Chondrocyte (in vitro differentiated cells): ENCODE data around the gene CRYBA2. TPM values are rescaled to one million over a fixed set of nuclear protein-coding genes. Genes with fewer than 3 reads are reported as not detected.
A peak's percentile ranks its signal among the peaks of the same experiment; 100 is the strongest.

Experiments
- DNase-seq: peaks from one replicate; pipeline ENCODE4 v3.0.0; 2021; ENCODE audit warnings: mixed read lengths, low spot score
- H3K27ac Mint-ChIP-seq: one replicate; pipeline ENCODE4 v1.8.0; 2021; ENCODE audit warnings: mild to moderate bottlenecking, moderate library complexity, mixed read lengths; ENCODE audit not compliant: unreplicated experiment
- H3K27me3 Mint-ChIP-seq: 2 replicates; pipeline ENCODE4 v1.8.0; 2021; ENCODE audit warnings: low read depth, mixed read lengths
- H3K36me3 Mint-ChIP-seq: 2 replicates; pipeline ENCODE4 v1.8.0; 2021; ENCODE audit warnings: low read depth, mixed read lengths
- H3K4me1 Mint-ChIP-seq: 2 replicates; pipeline ENCODE4 v1.8.0; 2021; ENCODE audit warnings: low read depth, mild to moderate bottlenecking, mixed read lengths
- H3K4me3 Mint-ChIP-seq: one replicate; pipeline ENCODE4 v1.8.0; 2021; ENCODE audit warnings: mild to moderate bottlenecking, moderate library complexity, mixed read lengths; ENCODE audit not compliant: unreplicated experiment
- H3K9me3 Mint-ChIP-seq: 2 replicates; pipeline ENCODE4 v1.8.0; 2021; ENCODE audit warnings: low read depth, mixed read lengths
- CTCF ChIP-seq: fragments of 200-600 bp; sonication (generic); IDR thresholded peaks from 2 replicates; pipeline ENCODE4 v1.5.0; 2021; ENCODE audit warnings: antibody characterized with exemption, mild to moderate bottlenecking, moderate library complexity
- total RNA-seq: library from RNA; stranded (reverse); gene quantifications from 3 replicates; pipeline ENCODE4 v1.2.1, GENCODE V29; 2021

Gene CRYBA2
- total RNA-seq, 1 donor from 2014 or later, result not detected

GRCh38 chr2:218992196-218992595, 1.0 kb downstream of the CRYBA2 start:
- H3K27ac Mint-ChIP-seq, result no peak overlapping the region
- H3K9me3 Mint-ChIP-seq, result no peaks in the 10 kb centered on the region

GRCh38 chr2:218991674-218992168, 1.5 kb downstream of the CRYBA2 start:
- H3K27ac Mint-ChIP-seq, result no peak overlapping the region
- DNase-seq, result peak; percentile 52
- H3K27me3 Mint-ChIP-seq, result peaks cover 77% of the 10 kb centered on the region

More at GRCh38 chr2:218992196-218992595, 1.0 kb downstream of the CRYBA2 start:
- Mint-ChIP-seq H3K36me3 (no peaks in the 10 kb centered on the region), H3K27me3 (peaks cover 76% of the 10 kb centered on the region), H3K4me3 (no peak overlapping the region), H3K4me1 (peaks cover 11% of the 10 kb centered on the region)
- DNase-seq, result no peak
- TF ChIP-seq CTCF, result no peak

GRCh38 chr2:218990612-218991011, 2.6 kb downstream of the CRYBA2 start:
- H3K27ac Mint-ChIP-seq, result no peak overlapping the region
- peaks cover 6% of the 10 kb centered on the region for H3K4me1 Mint-ChIP-seq
- TF ChIP-seq CTCF, result no peak
- no peaks in the 10 kb centered on the region for H3K9me3 Mint-ChIP-seq
- no peak for DNase-seq
- H3K36me3 Mint-ChIP-seq, result no peaks in the 10 kb centered on the region
- H3K4me3 Mint-ChIP-seq, result no peak overlapping the region
- peaks cover 82% of the 10 kb centered on the region for H3K27me3 Mint-ChIP-seq

More at GRCh38 chr2:218991674-218992168, 1.5 kb downstream of the CRYBA2 start:
- TF ChIP-seq CTCF, result no peak
- no peaks in the 10 kb centered on the region for H3K36me3 Mint-ChIP-seq
- no peak overlapping the region for H3K4me3 Mint-ChIP-seq
- H3K4me1 Mint-ChIP-seq, result peaks cover 11% of the 10 kb centered on the region
- no peaks in the 10 kb centered on the region for H3K9me3 Mint-ChIP-seq

GRCh38 chr2:218990052-218990451, 3.2 kb downstream of the CRYBA2 start:
- H3K4me1 Mint-ChIP-seq, result peaks cover 6% of the 10 kb centered on the region
- peak; percentile 89 for DNase-seq
- no peak overlapping the region for H3K27ac Mint-ChIP-seq
- H3K27me3 Mint-ChIP-seq, result peaks cover 79% of the 10 kb centered on the region
- no peaks in the 10 kb centered on the region for H3K9me3 Mint-ChIP-seq
- no peak for TF ChIP-seq CTCF
- no peaks in the 10 kb centered on the region for H3K36me3 Mint-ChIP-seq
- no peak overlapping the region for H3K4me3 Mint-ChIP-seq

- TF ChIP-seq CTCF, result no peak
- Mint-ChIP-seq H3K27ac (no peak overlapping the region), H3K27me3 (peaks cover 75% of the 10 kb centered on the region), H3K4me3 (no peak overlapping the region), H3K36me3 (peaks cover 2% of the 10 kb centered on the region), H3K9me3 (no peaks in the 10 kb centered on the region), H3K4me1 (peaks cover 5% of the 10 kb centered on the region)
- DNase-seq, result peak; percentile 18
Measured at GRCh38 chr2:218988650-218989049, 4.6 kb downstream of the CRYBA2 start.
